ENCODE data around the gene GLUL. TPM values are rescaled to one million over a fixed set of nuclear protein-coding genes. Genes with fewer than 3 reads are reported as not detected.

The GLUL gene
- total and polyA plus RNA-seq, 2 of the 4 experiments (the other 2 are of a cell fraction) = 131 to 385 TPM

DNA sequence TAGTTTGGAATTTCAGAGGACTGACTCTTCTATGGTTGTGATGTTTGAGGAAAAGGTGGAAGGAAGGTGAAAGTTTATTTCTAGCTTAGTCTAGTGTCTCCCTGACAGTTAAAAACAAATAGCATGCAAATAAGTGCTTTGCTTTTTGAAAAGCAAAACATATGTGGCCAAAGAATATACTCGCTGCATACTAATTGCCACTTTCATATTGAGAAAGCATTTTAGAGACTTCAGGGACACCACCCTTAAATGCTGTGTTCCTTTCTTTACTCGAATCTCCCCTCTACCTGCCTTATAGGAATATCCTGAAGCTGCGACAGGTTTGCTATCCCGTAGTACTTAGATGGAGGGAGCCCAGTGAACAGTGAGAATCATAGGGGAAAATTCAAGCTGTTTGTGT lies 23.2 kb downstream of the GLUL start:
- H3K27me3 ChIP-seq (ENCODE audit: control insufficient read depth, insufficient read depth, low read length) = peaks cover 2% of the 10 kb centered on the region
- H2AK5ac ChIP-seq (ENCODE audit: low read depth, low read length) = no peak overlapping the region
- DNase-seq (no peak), ATAC-seq (ENCODE audit: low read depth) (no peak)
- no peak overlapping the region for H3K56ac ChIP-seq (ENCODE audit: extremely low read depth, insufficient read depth, low read length)
- intact Hi-C loops (cut with micrococcal nuclease) (no loop called here), in situ Hi-C loops (cut with MboI; ENCODE audit: low sequenced_read_pairs) (no loop called here), dilution Hi-C loops (cut with HindIII; ENCODE audit: low sequenced_read_pairs, unreplicated experiment) (no loop called here)
- H3K27ac ChIP-seq (ENCODE audit: insufficient read depth, low read length) = no peak overlapping the region
- H3K23ac ChIP-seq (ENCODE audit: low read depth, low read length) = no peak overlapping the region
- H3K4ac ChIP-seq (ENCODE audit: low read depth, low read length) = no peak overlapping the region
- no peak overlapping the region for H3K9ac ChIP-seq (ENCODE audit: low read depth, low read length)
- H2AK9ac ChIP-seq (replicated peaks; ENCODE audit: low read depth, low read length, poor library complexity) = no peak overlapping the region
- H3K4me2 ChIP-seq (ENCODE audit: low read depth, low read length) = no peak overlapping the region
- no peak overlapping the region for H3K14ac ChIP-seq (replicated peaks; ENCODE audit: low read depth, low read length)
- H3K9me3 ChIP-seq (ENCODE audit: control insufficient read depth, insufficient read depth, low read length) = no peaks in the 10 kb centered on the region
- POLR2A ChIA-PET (ENCODE audit: unreplicated experiment) = no interaction called here
- H2BK20ac ChIP-seq (ENCODE audit: low read depth, low read length) = no peak overlapping the region
- no peak for TF ChIP-seq BHLHE40 (IDR thresholded peaks at IDR 0.05; ENCODE audit: low read depth, low read length)
- H2AFZ ChIP-seq (replicated peaks; ENCODE audit: low read length, poor library complexity) = no peak overlapping the region
- H3K36me3 ChIP-seq (ENCODE audit: control insufficient read depth, insufficient read depth, low read length) = no peaks in the 10 kb centered on the region
- no peak overlapping the region for H2BK120ac ChIP-seq (ENCODE audit: low read depth, low read length)
- no peak overlapping the region for H2BK5ac ChIP-seq (ENCODE audit: low read depth, low read length, poor library complexity, severe bottlenecking)
- H3K4me1 ChIP-seq (ENCODE audit: control insufficient read depth, insufficient read depth, low read length) = no peaks in the 10 kb centered on the region
- H2BK15ac ChIP-seq (ENCODE audit: low read depth, low read length) = no peak overlapping the region
- H3K9me1 ChIP-seq (ENCODE audit: insufficient read depth, low read length) = no peaks in the 10 kb centered on the region
- BruUV-seq (replicated peaks) = no TSS peak
- H3K4me3 ChIP-seq (ENCODE audit: insufficient read depth, low read depth, low read length) = no peak overlapping the region
- no peak overlapping the region for H4K5ac ChIP-seq (ENCODE audit: low read depth, low read length)
- H3K18ac ChIP-seq (ENCODE audit: low read depth, low read length) = no peak overlapping the region
- no peaks in the 10 kb centered on the region for H3K79me1 ChIP-seq (ENCODE audit: low read depth in 1 of 2, low read length in 2 of 2)
- CTCF ChIA-PET = no interaction called here
- H4K20me1 ChIP-seq (ENCODE audit: insufficient read depth, low read length) = no peaks in the 10 kb centered on the region
- H4K8ac ChIP-seq (ENCODE audit: low read depth in 2 of 2, low read length in 2 of 2) = no peak overlapping the region
- H4K91ac ChIP-seq (ENCODE audit: insufficient read depth, low read depth, low read length) = no peak overlapping the region
- WGBS, 2 experiments (ENCODE audit: extremely low coverage in 2 of 2, insufficient read length in 1 of 2) = no CpG with 5 or more reads among the region's 4 CpGs
